Fibroblast of lung (primary cell): ENCODE measurements around the gene PRDX6. TPM values are rescaled to one million over a fixed set of nuclear protein-coding genes. Genes with fewer than 3 reads are reported as not detected.

Experiments
- DNase-seq, 2 donors: peaks; one replicate each; pipeline versions ENCODE4 v3.0.0 to v3.0.0-alpha.2; 2010; ENCODE audit warnings: low read depth in 2 of 2
- H2AFZ ChIP-seq: 2 replicates; pipeline ENCODE4 v1.5.1; 2012; ENCODE audit warnings: low read length, control low read depth, inconsistent platforms
- H3K27ac ChIP-seq: 2 replicates; pipeline ENCODE4 v1.5.1; 2011; ENCODE audit warnings: low read length, control low read depth; ENCODE audit not compliant: insufficient read depth
- H3K27me3 ChIP-seq: 2 replicates; pipeline ENCODE4 v1.5.1; 2011; ENCODE audit warnings: mild to moderate bottlenecking, low read length; ENCODE audit not compliant: control insufficient read depth, insufficient read depth
- H3K36me3 ChIP-seq: 2 replicates; pipeline ENCODE4 v1.5.1; 2011; ENCODE audit warnings: low read length; ENCODE audit not compliant: control insufficient read depth, insufficient read depth
- H3K4me1 ChIP-seq: 2 replicates; pipeline ENCODE4 v1.5.1; 2011; ENCODE audit warnings: low read length; ENCODE audit not compliant: control insufficient read depth, insufficient read depth; ENCODE audit errors: extremely low read depth
- H3K4me2 ChIP-seq: 2 replicates; pipeline ENCODE4 v1.5.1; 2011; ENCODE audit warnings: low read length, control low read depth; ENCODE audit not compliant: insufficient read depth; ENCODE audit errors: extremely low read depth
- H3K4me3 ChIP-seq, 4 experiments: fragments of 200-600 bp in 1 of 4; sonication (generic) in 1 of 4; replicated peaks in 1 of 4; 2 replicates each; pipeline ENCODE4 v1.5.1; 2011 to 2016; ENCODE audit warnings: low read length in 4 of 4, low read depth in 3 of 4, mild to moderate bottlenecking in 3 of 4, control low read depth in 2 of 4, inconsistent platforms in 1 of 4, mixed read lengths in 1 of 4; ENCODE audit not compliant: insufficient read depth in 1 of 4; ENCODE audit errors: control extremely low read depth in 1 of 4
- H3K79me2 ChIP-seq: 2 replicates; pipeline ENCODE4 v1.5.1; 2012; ENCODE audit warnings: mild to moderate bottlenecking, low read length, inconsistent platforms; ENCODE audit not compliant: control insufficient read depth, insufficient read depth
- H3K9ac ChIP-seq: 2 replicates; pipeline ENCODE4 v1.5.1; 2011; ENCODE audit warnings: mild to moderate bottlenecking, low read length, control low read depth; ENCODE audit not compliant: insufficient read depth
- H3K9me3 ChIP-seq: 2 replicates; pipeline ENCODE4 v1.5.1; 2012; ENCODE audit warnings: low read depth, low read length; ENCODE audit not compliant: control insufficient read depth, insufficient read depth
- H4K20me1 ChIP-seq: 2 replicates; pipeline ENCODE4 v1.5.1; 2011; ENCODE audit warnings: low read length; ENCODE audit not compliant: control insufficient read depth, insufficient read depth; ENCODE audit errors: extremely low read depth
- EZH2 ChIP-seq: IDR thresholded peaks from 2 replicates; pipeline ENCODE4 v1.5.1; 2012; ENCODE audit warnings: low read length, control low read depth, mild to moderate bottlenecking; ENCODE audit errors: missing control alignments
- polyA plus RNA-seq, 2 donors: library from polyadenylated mRNA; depleted of rRNA in 1 of 2; stranded (reverse) in 1 of 2; unstranded in 1 of 2; fragments of >200 nt; gene quantifications; 2 replicates each; pipeline ENCODE4 v1.2.1, GENCODE V29; 2011 to 2012; ENCODE audit warnings: missing spikeins in 1 of 2
- total RNA-seq: library from RNA; depleted of rRNA; stranded (reverse); fragments of >200 nt; gene quantifications from 2 replicates; pipeline ENCODE4 v1.2.1, GENCODE V29; 2014
- TF ChIP-seq, protein P1 (sequence below), 2 donors: IDR thresholded peaks in 1 of 2; conservative IDR thresholded peaks in 1 of 2; 1 replicate in 1 of 2; 2 replicates in 1 of 2; pipeline ENCODE4 v1.5.1; 2011 to 2012; ENCODE audit warnings: low read length in 2 of 2, control low read depth in 1 of 2, inconsistent platforms in 1 of 2, low read depth in 1 of 2, mild to moderate bottlenecking in 1 of 2

PRDX6 gene
- total and polyA plus RNA-seq, 2 donors (not counting 1 experiment from before 2014, with no cell fraction given) = 183 to 384 TPM

DNA sequence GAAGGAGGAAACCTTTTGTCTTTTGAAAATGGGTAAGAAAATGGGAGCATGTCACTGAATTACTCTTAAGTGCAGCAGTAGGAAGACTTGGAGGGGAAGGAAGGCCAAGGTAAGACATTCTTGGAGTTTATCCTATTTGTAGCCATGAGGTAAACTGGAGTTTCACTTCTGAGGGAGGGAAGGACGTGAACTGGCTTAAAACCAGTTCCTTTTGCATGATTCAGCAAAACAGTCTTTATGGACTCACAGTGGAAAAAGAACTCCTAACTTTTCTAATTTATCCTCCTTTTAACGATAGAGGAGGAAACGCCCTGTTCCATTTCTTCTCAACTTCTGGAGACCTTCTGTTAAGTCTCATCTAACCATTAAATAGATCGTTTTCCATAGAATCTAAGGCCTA is 2.5 kb downstream of the PRDX6 start:
- DNase-seq = peak; percentile 42 to 43
- Histone ChIP-seq H4K20me1 (no peaks in the 10 kb centered on the region), H3K9me3 (no peaks in the 10 kb centered on the region), H3K4me2 (peak overlapping the region; percentile 95), H3K4me1 (peaks cover 4% of the 10 kb centered on the region), H3K9ac (no peak overlapping the region), H3K36me3 (peaks cover 19% of the 10 kb centered on the region), H3K79me2 (peaks cover 39% of the 10 kb centered on the region), H3K27ac (no peak overlapping the region), H3K4me3 (peak overlapping the region in 3 of 4 experiments; percentile 70 to 86 (median 79)), H2AFZ (no peak overlapping the region), H3K27me3 (no peaks in the 10 kb centered on the region)
- TF ChIP-seq, protein P1, sequence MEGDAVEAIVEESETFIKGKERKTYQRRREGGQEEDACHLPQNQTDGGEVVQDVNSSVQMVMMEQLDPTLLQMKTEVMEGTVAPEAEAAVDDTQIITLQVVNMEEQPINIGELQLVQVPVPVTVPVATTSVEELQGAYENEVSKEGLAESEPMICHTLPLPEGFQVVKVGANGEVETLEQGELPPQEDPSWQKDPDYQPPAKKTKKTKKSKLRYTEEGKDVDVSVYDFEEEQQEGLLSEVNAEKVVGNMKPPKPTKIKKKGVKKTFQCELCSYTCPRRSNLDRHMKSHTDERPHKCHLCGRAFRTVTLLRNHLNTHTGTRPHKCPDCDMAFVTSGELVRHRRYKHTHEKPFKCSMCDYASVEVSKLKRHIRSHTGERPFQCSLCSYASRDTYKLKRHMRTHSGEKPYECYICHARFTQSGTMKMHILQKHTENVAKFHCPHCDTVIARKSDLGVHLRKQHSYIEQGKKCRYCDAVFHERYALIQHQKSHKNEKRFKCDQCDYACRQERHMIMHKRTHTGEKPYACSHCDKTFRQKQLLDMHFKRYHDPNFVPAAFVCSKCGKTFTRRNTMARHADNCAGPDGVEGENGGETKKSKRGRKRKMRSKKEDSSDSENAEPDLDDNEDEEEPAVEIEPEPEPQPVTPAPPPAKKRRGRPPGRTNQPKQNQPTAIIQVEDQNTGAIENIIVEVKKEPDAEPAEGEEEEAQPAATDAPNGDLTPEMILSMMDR (conservative IDR thresholded peaks at IDR 0.05 in 1 of 2, IDR thresholded peaks at IDR 0.05 in 1 of 2; ENCODE audit: low read depth in 1 of 2, low read length in 2 of 2) = no peak
- TF ChIP-seq EZH2 = no peak

DNA sequence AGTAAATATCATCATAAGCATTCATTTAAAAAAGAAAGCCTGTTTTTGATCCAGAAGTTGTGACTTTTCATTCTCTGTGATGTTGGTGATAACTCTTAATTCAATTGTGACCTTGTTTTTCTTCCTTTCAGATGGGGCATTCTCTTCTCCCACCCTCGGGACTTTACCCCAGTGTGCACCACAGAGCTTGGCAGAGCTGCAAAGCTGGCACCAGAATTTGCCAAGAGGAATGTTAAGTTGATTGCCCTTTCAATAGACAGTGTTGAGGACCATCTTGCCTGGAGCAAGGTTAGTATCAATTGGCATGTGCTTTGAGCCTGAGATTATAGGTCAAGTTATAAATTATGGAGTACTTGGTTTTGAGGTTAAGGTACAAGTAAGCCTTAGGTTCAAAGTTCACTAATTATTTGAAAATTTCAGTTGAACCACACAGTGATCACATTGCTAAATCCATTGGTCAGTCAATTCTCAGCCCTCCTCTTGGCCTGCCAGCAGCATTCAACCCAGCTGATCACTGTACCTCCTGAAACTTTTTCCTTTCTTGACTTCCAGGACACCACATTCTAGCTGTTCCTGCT is 4.1 kb downstream of the PRDX6 start:
- no peak overlapping the region for H3K9ac ChIP-seq
- no peak overlapping the region for H3K4me3 ChIP-seq
- no peak overlapping the region for H3K27ac ChIP-seq
- H3K79me2 ChIP-seq = peaks cover 35% of the 10 kb centered on the region
- no peak overlapping the region for H3K4me2 ChIP-seq
- no peak for DNase-seq
- no peaks in the 10 kb centered on the region for H4K20me1 ChIP-seq
- no peaks in the 10 kb centered on the region for H3K9me3 ChIP-seq
- H3K36me3 ChIP-seq = peaks cover 21% of the 10 kb centered on the region
- no peaks in the 10 kb centered on the region for H3K27me3 ChIP-seq
- H2AFZ ChIP-seq = no peak overlapping the region
- no peak for TF ChIP-seq EZH2
- TF ChIP-seq, protein P1 (conservative IDR thresholded peaks at IDR 0.05 in 1 of 2, IDR thresholded peaks at IDR 0.05 in 1 of 2; ENCODE audit: low read depth in 1 of 2, low read length in 2 of 2) = no peak
- H3K4me1 ChIP-seq = peaks cover 4% of the 10 kb centered on the region

DNA sequence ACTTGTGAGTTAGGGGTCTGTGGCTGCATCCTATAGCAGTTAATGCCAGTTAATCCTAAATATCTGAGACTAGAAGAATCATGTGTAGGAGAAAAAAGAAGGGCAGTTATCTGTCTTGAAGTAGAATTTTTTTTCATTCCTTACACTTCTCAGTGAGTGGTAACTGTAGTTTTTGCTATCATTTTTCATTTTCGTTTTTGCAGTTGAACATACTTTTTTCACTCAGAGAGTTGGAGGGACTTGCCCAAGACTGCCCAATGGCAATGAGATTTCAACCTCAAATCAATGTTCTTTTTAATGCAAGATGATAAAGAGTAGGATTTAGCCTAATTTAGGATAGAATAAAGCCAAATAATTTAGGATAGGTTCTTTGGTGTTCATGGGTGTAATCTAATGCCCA is 5.5 kb downstream of the PRDX6 start:
- DNase-seq = no peak
- peaks cover 31% of the 10 kb centered on the region for H3K79me2 ChIP-seq
- TF ChIP-seq EZH2 = no peak
- TF ChIP-seq, protein P1 (conservative IDR thresholded peaks at IDR 0.05 in 1 of 2, IDR thresholded peaks at IDR 0.05 in 1 of 2; ENCODE audit: low read depth in 1 of 2, low read length in 2 of 2) = no peak

More for the DNA sequence above, 5.5 kb downstream of the PRDX6 start:
- H3K36me3 ChIP-seq = peaks cover 25% of the 10 kb centered on the region
- no peaks in the 10 kb centered on the region for H3K27me3 ChIP-seq
- H4K20me1 ChIP-seq = no peaks in the 10 kb centered on the region
- no peaks in the 10 kb centered on the region for H3K9me3 ChIP-seq
- H3K4me1 ChIP-seq = peaks cover 4% of the 10 kb centered on the region
- no peak overlapping the region for H3K4me2 ChIP-seq
- no peak overlapping the region for H2AFZ ChIP-seq
- no peak overlapping the region for H3K27ac ChIP-seq
- no peak overlapping the region for H3K9ac ChIP-seq
- no peak overlapping the region for H3K4me3 ChIP-seq
